GM11168 (cell line): ENCODE results near the gene MRPS21.
"Not testable (repeated sequence)": the region's sequence is repeated elsewhere in the genome, so short reads cannot be mapped to it uniquely, and the experiment has no call there.

Experiments used
- in situ Hi-C: fragments of 300-500 bp; cut with MboI; formaldehyde crosslinking; loops from one replicate; pipeline ENCODE4 v1.12.0; 2022; ENCODE audit warnings: low sequenced_read_pairs; ENCODE audit not compliant: unreplicated experiment

The MRPS21 gene

GRCh38 chr1:150281221-150281757, 12.4 kb upstream of the MRPS21 start:
- in situ Hi-C loops = no loop called here

GRCh38 chr1:150281758-150282557, 11.7 kb upstream of the MRPS21 start, which contains the start of gene CIART:
TSS of gene CIART (plus strand) at chr1:150282554. CDS start at chr1:150283268, 714 bp downstream.
- in situ Hi-C loops = no loop called here

- in situ Hi-C loops = no loop called here
Measured at GRCh38 chr1:150282558-150282958, 11.1 kb upstream of the MRPS21 start.

- in situ Hi-C loops = no loop called here
Measured at GRCh38 chr1:150283260-150283659, 10.4 kb upstream of the MRPS21 start.

- in situ Hi-C loops = no loop called here
Measured at GRCh38 chr1:150288382-150288781, 5.3 kb upstream of the MRPS21 start.

- in situ Hi-C loops = no loop called here
Measured at GRCh38 chr1:150288822-150289221, 4.8 kb upstream of the MRPS21 start.

- in situ Hi-C loops = no loop called here
Measured at GRCh38 chr1:150295476-150295875, 1.8 kb downstream of the MRPS21 start.

GRCh38 chr1:150299716-150300115, 6.1 kb downstream of the MRPS21 start:
- in situ Hi-C loops = no loop called here

- in situ Hi-C loops = no loop called here
Measured at GRCh38 chr1:150302338-150302737, 8.7 kb downstream of the MRPS21 start.

GRCh38 chr1:150302902-150303301, 9.2 kb downstream of the MRPS21 start:
- in situ Hi-C loops = no loop called here

- in situ Hi-C loops = not testable (repeated sequence)
Measured at GRCh38 chr1:150308585-150308984, 14.9 kb downstream of the MRPS21 start.

- in situ Hi-C loops = no loop called here
Measured at GRCh38 chr1:150309758-150310508, 16.3 kb downstream of the MRPS21 start.

GRCh38 chr1:150311762-150312161, 18.1 kb downstream of the MRPS21 start:
- in situ Hi-C loops = no loop called here

GRCh38 chr1:150314691-150315090, 21.0 kb downstream of the MRPS21 start:
- in situ Hi-C loops = not testable (repeated sequence)

GRCh38 chr1:150320667-150320978, 27.0 kb downstream of the MRPS21 start:
- in situ Hi-C loops = no loop called here

GRCh38 chr1:150321826-150322166, 28.1 kb downstream of the MRPS21 start:
- in situ Hi-C loops = no loop called here

- in situ Hi-C loops = no loop called here
Measured at GRCh38 chr1:150322310-150322709, 28.6 kb downstream of the MRPS21 start.

GRCh38 chr1:150332651-150333290, 39.1 kb downstream of the MRPS21 start:
- in situ Hi-C loops = no loop called here

- in situ Hi-C loops = no loop called here
Measured at GRCh38 chr1:150346316-150346715, 52.7 kb downstream of the MRPS21 start.

- in situ Hi-C loops = no loop called here
Measured at GRCh38 chr1:150352866-150353265, 59.2 kb downstream of the MRPS21 start.
